IMR-90 (cell line): ENCODE data around the gene KCNG3. TPM values are rescaled to one million over a fixed set of nuclear protein-coding genes. Genes with fewer than 3 reads are reported as not detected.

Experiments
- ATAC-seq: fragments of 200-7000 bp; cut with Tn5 transposase; 2 replicates; pipeline ENCODE4 v1.9.1; 2020; ENCODE audit warnings: low read depth, mild to moderate bottlenecking, moderate library complexity
- BruUV-seq: library from RNA; stranded (reverse); fragments of 400-500 nt; replicated peaks from 2 replicates; lab custom pipeline; 2021; lab: Mats Ljungman, UMichigan
- CTCF ChIA-PET: fragments of 300-600 bp; formaldehyde crosslinking; extraction: SDS; loops from one replicate; lab custom pipeline; 2021; ENCODE audit warnings: antibody characterized with exemption; lab: Yijun Ruan, JAX
- POLR2A ChIA-PET: fragments of 300-600 bp; sonication (Branson Sonifier 250); formaldehyde crosslinking; loops from one replicate; lab custom pipeline; 2022; ENCODE audit warnings: antibody characterized with exemption; ENCODE audit not compliant: unreplicated experiment; lab: Charles Lee
- DNase-seq: peaks from one replicate; pipeline ENCODE4 v3.0.0; 2013
- H2AFZ ChIP-seq: replicated peaks from 2 replicates; pipeline ENCODE3; 2013; ENCODE audit warnings: low read length, mild to moderate bottlenecking; ENCODE audit not compliant: poor library complexity
- H2AK5ac ChIP-seq: 2 replicates; pipeline ENCODE4 v1.6.1; 2013; ENCODE audit warnings: low read depth, low read length, inconsistent platforms
- H2AK9ac ChIP-seq: replicated peaks from 2 replicates; pipeline ENCODE3; 2013; ENCODE audit warnings: mild to moderate bottlenecking, low read depth, low read length, moderate library complexity; ENCODE audit not compliant: poor library complexity
- H2BK120ac ChIP-seq: 2 replicates; pipeline ENCODE4 v1.6.1; 2013; ENCODE audit warnings: low read depth, low read length, inconsistent platforms
- H2BK15ac ChIP-seq: 3 replicates; pipeline ENCODE4 v1.6.1; 2013; ENCODE audit warnings: low read depth, low read length, inconsistent platforms
- H2BK20ac ChIP-seq: 2 replicates; pipeline ENCODE4 v1.6.1; 2013; ENCODE audit warnings: low read depth, mild to moderate bottlenecking, inconsistent platforms, low read length, moderate library complexity
- H2BK5ac ChIP-seq: 2 replicates; pipeline ENCODE4 v1.6.1; 2013; ENCODE audit warnings: mild to moderate bottlenecking, low read depth, low read length, inconsistent platforms; ENCODE audit not compliant: poor library complexity, severe bottlenecking
- H3K14ac ChIP-seq: replicated peaks from 2 replicates; pipeline ENCODE4 v1.6.1; 2013; ENCODE audit warnings: low read depth, low read length, inconsistent platforms
- H3K18ac ChIP-seq: 2 replicates; pipeline ENCODE4 v1.6.1; 2013; ENCODE audit warnings: low read depth, low read length, control low read depth
- H3K23ac ChIP-seq: 2 replicates; pipeline ENCODE4 v1.6.1; 2013; ENCODE audit warnings: low read depth, low read length, inconsistent platforms
- H3K27ac ChIP-seq: 2 replicates; pipeline ENCODE4 v1.5.1; 2013; ENCODE audit warnings: mild to moderate bottlenecking, control low read depth, low read length; ENCODE audit not compliant: insufficient read depth
- H3K27me3 ChIP-seq: 2 replicates; pipeline ENCODE4 v1.6.1; 2013; ENCODE audit warnings: low read length; ENCODE audit not compliant: control insufficient read depth, insufficient read depth
- H3K36me3 ChIP-seq: 2 replicates; pipeline ENCODE4 v1.6.1; 2013; ENCODE audit warnings: low read length, mixed read lengths; ENCODE audit not compliant: control insufficient read depth, insufficient read depth
- H3K4ac ChIP-seq: 2 replicates; pipeline ENCODE4 v1.6.1; 2013; ENCODE audit warnings: low read depth, low read length, inconsistent platforms
- H3K4me1 ChIP-seq: 2 replicates; pipeline ENCODE4 v1.6.1; 2013; ENCODE audit warnings: low read length, mixed read lengths; ENCODE audit not compliant: control insufficient read depth, insufficient read depth
- H3K4me2 ChIP-seq: 2 replicates; pipeline ENCODE4 v1.6.1; 2013; ENCODE audit warnings: low read depth, mild to moderate bottlenecking, control low read depth, low read length, moderate library complexity
- H3K4me3 ChIP-seq: 2 replicates; pipeline ENCODE4 v1.5.1; 2013; ENCODE audit warnings: low read depth, mild to moderate bottlenecking, control low read depth, low read length, moderate library complexity; ENCODE audit not compliant: insufficient read depth
- H3K56ac ChIP-seq: 2 replicates; pipeline ENCODE4 v1.6.1; 2013; ENCODE audit warnings: low read length, inconsistent platforms; ENCODE audit not compliant: insufficient read depth; ENCODE audit errors: extremely low read depth
- H3K79me1 ChIP-seq, 2 experiments: 2 replicates each; pipeline ENCODE4 v1.6.1; 2013; ENCODE audit warnings: low read length in 2 of 2, inconsistent platforms in 1 of 2, low read depth in 1 of 2
- H3K9ac ChIP-seq: 2 replicates; pipeline ENCODE4 v1.6.1; 2013; ENCODE audit warnings: low read depth, low read length, control low read depth
- H3K9me1 ChIP-seq: 2 replicates; pipeline ENCODE4 v1.6.1; 2013; ENCODE audit warnings: low read length, inconsistent platforms; ENCODE audit not compliant: insufficient read depth
- H3K9me3 ChIP-seq: 2 replicates; pipeline ENCODE4 v1.6.1; 2013; ENCODE audit warnings: low read length; ENCODE audit not compliant: control insufficient read depth, insufficient read depth
- H4K20me1 ChIP-seq: 2 replicates; pipeline ENCODE4 v1.6.1; 2013; ENCODE audit warnings: low read length, inconsistent platforms; ENCODE audit not compliant: insufficient read depth
- H4K5ac ChIP-seq: 2 replicates; pipeline ENCODE4 v1.6.1; 2013; ENCODE audit warnings: mild to moderate bottlenecking, low read depth, low read length, control low read depth
- H4K8ac ChIP-seq, 2 experiments: 2 replicates each; pipeline ENCODE4 v1.6.1; 2013; ENCODE audit warnings: low read depth in 2 of 2, low read length in 2 of 2, control low read depth in 1 of 2, inconsistent platforms in 1 of 2
- H4K91ac ChIP-seq: 2 replicates; pipeline ENCODE4 v1.6.1; 2013; ENCODE audit warnings: low read depth, low read length, inconsistent platforms; ENCODE audit not compliant: insufficient read depth
- BHLHE40 ChIP-seq: fragments of 150-350 bp; IDR thresholded peaks from 2 replicates; pipeline ENCODE4 v1.6.1; 2016; ENCODE audit warnings: mild to moderate bottlenecking, low read depth, low read length
- CEBPB ChIP-seq: IDR thresholded peaks from 2 replicates; pipeline ENCODE4 v1.6.1; 2012; ENCODE audit warnings: low read depth, low read length, improper control_type of control experiment
- CHD1 ChIP-seq: IDR thresholded peaks from 2 replicates; pipeline ENCODE4 v1.6.1; 2012; ENCODE audit warnings: low read depth, low read length, improper control_type of control experiment
- CTCF ChIP-seq: conservative IDR thresholded peaks from 2 replicates; pipeline ENCODE4 v1.5.1; 2012; ENCODE audit warnings: mild to moderate bottlenecking, low read depth, low read length, improper control_type of control experiment
- ELK1 ChIP-seq: fragments of 150-350 bp; IDR thresholded peaks from 2 replicates; pipeline ENCODE4 v1.6.1; 2016; ENCODE audit warnings: low read depth, mild to moderate bottlenecking, low read length, moderate library complexity, borderline replicate concordance
- FOS ChIP-seq: fragments of 150-350 bp; IDR thresholded peaks from 2 replicates; pipeline ENCODE4 v1.6.1; 2016; ENCODE audit warnings: low read depth, low read length
- MAFK ChIP-seq: IDR thresholded peaks from 2 replicates; pipeline ENCODE4 v1.6.1; 2012; ENCODE audit warnings: low read depth, low read length, improper control_type of control experiment
- MAZ ChIP-seq: IDR thresholded peaks from 2 replicates; pipeline ENCODE4 v1.6.1; 2012; ENCODE audit warnings: low read depth, mild to moderate bottlenecking, low read length, improper control_type of control experiment, moderate library complexity, borderline replicate concordance
- MXI1 ChIP-seq: IDR thresholded peaks from 2 replicates; pipeline ENCODE4 v1.6.1; 2012; ENCODE audit warnings: low read depth, mild to moderate bottlenecking, low read length, moderate library complexity, borderline replicate concordance
- NFE2L2 ChIP-seq: fragments of 150-350 bp; IDR thresholded peaks from 2 replicates; pipeline ENCODE4 v1.6.1; 2016; ENCODE audit warnings: low read depth, mild to moderate bottlenecking, low read length
- POLR2A ChIP-seq: IDR thresholded peaks from 2 replicates; pipeline ENCODE4 v1.6.1; 2012; ENCODE audit warnings: mild to moderate bottlenecking, low read depth, low read length
- RAD21 ChIP-seq: IDR thresholded peaks from 2 replicates; pipeline ENCODE4 v1.6.1; 2012; ENCODE audit warnings: low read length, improper control_type of control experiment
- RCOR1 ChIP-seq: IDR thresholded peaks from 2 replicates; pipeline ENCODE4 v1.6.1; 2012; ENCODE audit warnings: mild to moderate bottlenecking, low read length, improper control_type of control experiment; ENCODE audit not compliant: insufficient replicate concordance
- RFX5 ChIP-seq: IDR thresholded peaks from 2 replicates; pipeline ENCODE4 v1.8.0; 2012; ENCODE audit warnings: low read depth, mild to moderate bottlenecking, low read length, moderate library complexity
- SMC3 ChIP-seq: fragments of 150-350 bp; IDR thresholded peaks from 2 replicates; pipeline ENCODE4 v1.6.1; 2016; ENCODE audit warnings: low read depth, mild to moderate bottlenecking, antibody characterized with exemption, low read length, moderate library complexity
- USF2 ChIP-seq: fragments of 150-350 bp; IDR thresholded peaks from 2 replicates; pipeline ENCODE4 v1.6.1; 2017; ENCODE audit warnings: mild to moderate bottlenecking, antibody characterized with exemption, low read length, low read depth
- WGBS, 2 experiments: methylation state at CpG; one replicate each; pipeline versions ENCODE4 v1.1.5 to v1.1.7; 2013; ENCODE audit warnings: missing lambda C conversion rate in 2 of 2; ENCODE audit not compliant: insufficient read length in 1 of 2; ENCODE audit errors: extremely low coverage in 2 of 2; 5-methylcytosine and 5-hydroxymethylcytosine counted together
- dilution Hi-C: fragments of 300-500 bp; cut with HindIII; formaldehyde crosslinking; loops from one replicate; pipeline ENCODE4 v1.14.3; 2018; ENCODE audit warnings: low sequenced_read_pairs; ENCODE audit not compliant: unreplicated experiment
- in situ Hi-C: fragments of 300-500 bp; cut with MboI; formaldehyde crosslinking; loops from 3 replicates; pipeline ENCODE4 v1.14.3; 2019; ENCODE audit warnings: low sequenced_read_pairs, inconsistent platforms, mixed read lengths
- intact Hi-C: fragments of 100-400 bp; cut with micrococcal nuclease; formaldehyde crosslinking; loops from 2 replicates; pipeline ENCODE4 v1.10.0; 2022
- polyA plus RNA-seq, 3 experiments: library from polyadenylated mRNA; depleted of rRNA; stranded (reverse); fragments of >200 nt; gene quantifications; 2 replicates each; pipeline ENCODE4 v1.2.3, GENCODE V29; 2012; ENCODE audit warnings: low replicate concordance in 1 of 3
- total RNA-seq: library from RNA; depleted of rRNA; stranded (reverse); fragments of >200 nt; gene quantifications from 2 replicates; pipeline ENCODE4 v1.2.3, GENCODE V29; 2012

The KCNG3 gene
- total and polyA plus RNA-seq, 2 of the 4 experiments (the other 2 are of a cell fraction): under 0.01 TPM; not detected in 1

- Histone ChIP-seq H2BK5ac (no peak overlapping the region), H2BK20ac (no peak overlapping the region), H2BK120ac (no peak overlapping the region), H3K4me3 (no peak overlapping the region), H4K5ac (no peak overlapping the region), H3K56ac (no peak overlapping the region), H3K27ac (no peak overlapping the region), H4K20me1 (no peaks in the 10 kb centered on the region), H3K9me1 (no peaks in the 10 kb centered on the region), H4K91ac (no peak overlapping the region), H4K8ac (no peak overlapping the region), H3K4me2 (no peak overlapping the region), H3K18ac (no peak overlapping the region), H3K4me1 (no peaks in the 10 kb centered on the region), H2AK9ac (no peak overlapping the region), H3K23ac (no peak overlapping the region), H3K9me3 (peaks cover 5% of the 10 kb centered on the region), H3K9ac (no peak overlapping the region), H3K14ac (no peak overlapping the region), H2BK15ac (no peak overlapping the region), H3K79me1 (no peaks in the 10 kb centered on the region), H3K27me3 (peaks cover 46% of the 10 kb centered on the region), H2AFZ (no peak overlapping the region), H3K36me3 (no peaks in the 10 kb centered on the region), H2AK5ac (no peak overlapping the region), H3K4ac (no peak overlapping the region)
- POLR2A ChIA-PET: no interaction called here
- DNase-seq: no peak
- CTCF ChIA-PET: no interaction called here
- intact Hi-C loops (no loop called here), dilution Hi-C loops (no loop called here), in situ Hi-C loops (no loop called here)
- ATAC-seq: no peak
- WGBS, 2 experiments: no CpG with 5 or more reads among the region's 5 CpGs
- no TSS peak for BruUV-seq
- no peak for TF ChIP-seq RAD21
- TF ChIP-seq POLR2A: no peak
- no peak for TF ChIP-seq MXI1
- no peak for TF ChIP-seq ELK1
- no peak for TF ChIP-seq MAZ
- TF ChIP-seq RCOR1: no peak
- no peak for TF ChIP-seq NFE2L2
- TF ChIP-seq CEBPB: no peak
- TF ChIP-seq RFX5: no peak
- TF ChIP-seq SMC3: no peak
- TF ChIP-seq MAFK: no peak
- TF ChIP-seq CTCF: no peak
- no peak for TF ChIP-seq BHLHE40
- TF ChIP-seq CHD1: no peak
- TF ChIP-seq FOS: no peak
- TF ChIP-seq USF2: no peak
These were observed 5.5 kb downstream of the KCNG3 start for GRCh38 chr2:42488297-42488696.
